H1 (cell line): Measurements from ENCODE around the gene GPR39. TPM values are rescaled to one million over a fixed set of nuclear protein-coding genes. Genes with fewer than 3 reads are reported as not detected.

Source experiments
- CTCF ChIA-PET: fragments of 300-600 bp; sonication (Branson Sonifier 250); formaldehyde crosslinking; loops from one replicate; lab custom pipeline; 2021; ENCODE audit not compliant: partially characterized antibody; lab: Charles Lee
- POLR2A ChIA-PET: fragments of 300-600 bp; sonication (Branson Sonifier 250); formaldehyde crosslinking; loops from one replicate; lab custom pipeline; 2021; ENCODE audit warnings: inconsistent platforms; ENCODE audit not compliant: partially characterized antibody; lab: Charles Lee
- DNase-seq, 2 experiments: peaks; one replicate each; pipeline versions ENCODE4 v3.0.0 to v3.0.0-alpha.2; 2010 to 2022; ENCODE audit warnings: low spot score in 2 of 2, low read depth in 1 of 2, mixed read lengths in 1 of 2
- FAIRE-seq: peaks from 2 replicates; lab custom pipeline; 2011; peaks lifted over from hg19 to GRCh38; lab: Jason Lieb, UNC
- H2AFZ ChIP-seq: 2 replicates; pipeline ENCODE4 v1.8.1; 2012; ENCODE audit warnings: low read length, inconsistent platforms
- H2AK5ac ChIP-seq: 2 replicates; pipeline ENCODE4 v1.6.1; 2013; ENCODE audit warnings: low read depth, low read length
- H2BK120ac ChIP-seq: replicated peaks from 2 replicates; pipeline ENCODE3; 2013; ENCODE audit warnings: low read depth, low read length, inconsistent platforms
- H2BK12ac ChIP-seq: 2 replicates; pipeline ENCODE4 v1.6.1; 2013; ENCODE audit warnings: low read depth, low read length
- H2BK15ac ChIP-seq: 2 replicates; pipeline ENCODE4 v1.6.1; 2013; ENCODE audit warnings: low read length
- H2BK20ac ChIP-seq: 2 replicates; pipeline ENCODE4 v1.6.1; 2013; ENCODE audit warnings: low read length
- H2BK5ac ChIP-seq: 2 replicates; pipeline ENCODE4 v1.6.1; 2013; ENCODE audit warnings: low read depth, low read length
- H3K14ac ChIP-seq: 2 replicates; pipeline ENCODE4 v1.6.1; 2013; ENCODE audit warnings: inconsistent platforms; ENCODE audit not compliant: insufficient read length
- H3K18ac ChIP-seq: 2 replicates; pipeline ENCODE4 v1.6.1; 2013; ENCODE audit warnings: low read length; ENCODE audit errors: extremely low read depth
- H3K23ac ChIP-seq: 2 replicates; pipeline ENCODE4 v1.6.1; 2013; ENCODE audit warnings: inconsistent platforms; ENCODE audit not compliant: insufficient read length
- H3K23me2 ChIP-seq: 2 replicates; pipeline ENCODE4 v1.6.1; 2013; ENCODE audit warnings: low read depth, low read length
- H3K27ac ChIP-seq: 2 replicates; pipeline ENCODE4 v1.6.1; 2011; ENCODE audit warnings: low read depth, low read length, inconsistent platforms
- H3K27me3 ChIP-seq, 4 experiments: replicated peaks in 1 of 4; 1 replicate in 1 of 4; 2 replicates in 3 of 4; pipeline versions ENCODE4 v1.6.1 to v1.8.1; 2011 to 2013; ENCODE audit warnings: low read length in 3 of 4, mild to moderate bottlenecking in 3 of 4, inconsistent platforms in 2 of 4, mixed read lengths in 2 of 4, moderate library complexity in 1 of 4; ENCODE audit not compliant: control insufficient read depth in 3 of 4, insufficient read depth in 3 of 4; ENCODE audit errors: extremely low read depth in 1 of 4
- H3K36me3 ChIP-seq, 4 experiments: 2 replicates each; pipeline versions ENCODE4 v1.6.1 to v1.8.1; 2011 to 2013; ENCODE audit warnings: mild to moderate bottlenecking in 4 of 4, low read length in 3 of 4, moderate library complexity in 2 of 4, control low read depth in 1 of 4, inconsistent platforms in 1 of 4; ENCODE audit not compliant: insufficient read depth in 4 of 4, control insufficient read depth in 2 of 4
- H3K4ac ChIP-seq: replicated peaks from 2 replicates; pipeline ENCODE3; 2013; ENCODE audit warnings: low read length, low read depth, mixed read lengths, inconsistent platforms; ENCODE audit not compliant: insufficient read length
- H3K4me1 ChIP-seq, 4 experiments: replicated peaks in 1 of 4; 1 replicate in 1 of 4; 2 replicates in 3 of 4; pipeline versions ENCODE4 v1.6.1 to v1.8.1; 2011 to 2013; ENCODE audit warnings: low read length in 3 of 4, inconsistent platforms in 2 of 4, mixed read lengths in 1 of 4; ENCODE audit not compliant: insufficient read depth in 4 of 4, control insufficient read depth in 3 of 4
- H3K4me2 ChIP-seq, 2 experiments: 2 replicates each; pipeline versions ENCODE4 v1.6.1 to v1.8.1; 2011 to 2013; ENCODE audit warnings: low read depth in 2 of 2, low read length in 2 of 2, control low read depth in 1 of 2, inconsistent platforms in 1 of 2, mild to moderate bottlenecking in 1 of 2; ENCODE audit not compliant: insufficient read depth in 1 of 2
- H3K4me3 ChIP-seq, 4 experiments: fragments of 200-600, 300-600 bp in 1 of 4; sonication (generic), shearing (Covaris generic), sonication (Bioruptor Twin) in 1 of 4; 2 replicates each; pipeline versions ENCODE4 v1.5.1 to v1.8.1; 2011 to 2016; ENCODE audit warnings: low read length in 4 of 4, low read depth in 3 of 4, control low read depth in 2 of 4, inconsistent platforms in 2 of 4, mild to moderate bottlenecking in 2 of 4, mixed read lengths in 1 of 4, moderate library complexity in 1 of 4; ENCODE audit not compliant: insufficient read depth in 2 of 4; ENCODE audit errors: extremely low read depth in 1 of 4
- H3K56ac ChIP-seq: replicated peaks from 2 replicates; pipeline ENCODE3; 2013; ENCODE audit warnings: low read depth, mild to moderate bottlenecking, mixed read lengths, low read length, inconsistent platforms; ENCODE audit not compliant: insufficient read length
- H3K79me1 ChIP-seq: 2 replicates; pipeline ENCODE4 v1.6.1; 2013; ENCODE audit warnings: low read depth, low read length, control low read depth
- H3K79me2 ChIP-seq, 2 experiments: 2 replicates each; pipeline versions ENCODE4 v1.6.1 to v1.8.1; 2012 to 2013; ENCODE audit warnings: low read length in 2 of 2, mild to moderate bottlenecking in 2 of 2, inconsistent platforms in 1 of 2; ENCODE audit not compliant: insufficient read depth in 2 of 2, control insufficient read depth in 1 of 2
- H3K9ac ChIP-seq, 4 experiments: replicated peaks in 1 of 4; 1 replicate in 1 of 4; 2 replicates in 3 of 4; pipeline versions ENCODE4 v1.6.1 to v1.8.1; 2011 to 2013; ENCODE audit warnings: low read depth in 3 of 4, low read length in 3 of 4, control low read depth in 2 of 4, mild to moderate bottlenecking in 2 of 4, moderate library complexity in 2 of 4, inconsistent platforms in 1 of 4; ENCODE audit errors: extremely low read depth in 1 of 4
- H3K9me3 ChIP-seq, 2 experiments: 2 replicates each; pipeline versions ENCODE4 v1.6.1 to v1.8.1; 2012 to 2013; ENCODE audit warnings: mild to moderate bottlenecking in 2 of 2, moderate library complexity in 2 of 2, control low read depth in 1 of 2, inconsistent platforms in 1 of 2, low read depth in 1 of 2, low read length in 1 of 2, mixed read lengths in 1 of 2; ENCODE audit not compliant: insufficient read depth in 2 of 2
- H4K20me1 ChIP-seq, 2 experiments: replicated peaks in 1 of 2; 2 replicates each; pipeline versions ENCODE3 to v1.8.1; 2011 to 2013; ENCODE audit warnings: inconsistent platforms in 2 of 2, low read length in 2 of 2, mild to moderate bottlenecking in 1 of 2; ENCODE audit not compliant: insufficient read depth in 2 of 2, control insufficient read depth in 1 of 2
- H4K5ac ChIP-seq: 2 replicates; pipeline ENCODE4 v1.6.1; 2013; ENCODE audit warnings: low read length, low read depth, mixed read lengths, inconsistent platforms; ENCODE audit not compliant: insufficient read length
- H4K8ac ChIP-seq: 2 replicates; pipeline ENCODE4 v1.8.0; 2013; ENCODE audit warnings: mild to moderate bottlenecking, moderate library complexity, low read length, inconsistent platforms; ENCODE audit not compliant: insufficient read depth; ENCODE audit errors: extremely low read depth
- H4K91ac ChIP-seq: replicated peaks from 2 replicates; pipeline ENCODE3; 2013; ENCODE audit warnings: low read length, mixed read lengths, inconsistent platforms; ENCODE audit not compliant: insufficient read length
- ASH2L ChIP-seq: fragments of 200-600, 300-600 bp; sonication (generic); IDR thresholded peaks from one replicate; pipeline ENCODE4 v1.7.1; 2017; ENCODE audit warnings: low read length
- CBX8 ChIP-seq: fragments of 300-800, 300-1000 bp; sonication (generic); IDR thresholded peaks from 2 replicates; pipeline ENCODE4 v1.7.1; 2016; ENCODE audit warnings: low read depth, low read length, borderline replicate concordance
- CHD1 ChIP-seq: IDR thresholded peaks from 2 replicates; pipeline ENCODE4 v1.6.1; 2012; ENCODE audit warnings: low read depth, low read length, improper control_type of control experiment
- CTCF ChIP-seq, 3 experiments: IDR thresholded peaks; 1 replicate in 2 of 3; 2 replicates in 1 of 3; pipeline versions ENCODE4 v1.5.1 to v1.6.1; 2011; ENCODE audit warnings: low read length in 3 of 3, mild to moderate bottlenecking in 3 of 3, inconsistent platforms in 2 of 3, low read depth in 1 of 3, moderate library complexity in 1 of 3; ENCODE audit not compliant: insufficient read depth in 1 of 3; ENCODE audit errors: control extremely low read depth in 1 of 3
- RFX5 ChIP-seq: IDR thresholded peaks from 2 replicates; pipeline ENCODE4 v1.6.1; 2011; ENCODE audit warnings: low read depth, low read length, improper control_type of control experiment, borderline replicate concordance
- SAP30 ChIP-seq: fragments of 300-600 bp; sonication (generic); IDR thresholded peaks from 2 replicates; pipeline ENCODE4 v1.7.1; 2012; ENCODE audit warnings: low read length, moderate library complexity, mild to moderate bottlenecking, inconsistent platforms; ENCODE audit not compliant: insufficient read depth, insufficient replicate concordance
- SIRT6 ChIP-seq: IDR thresholded peaks from one replicate; pipeline ENCODE4 v1.7.1; 2012; ENCODE audit warnings: low read length, inconsistent platforms
- TEAD4 ChIP-seq: IDR thresholded peaks from 2 replicates; pipeline ENCODE4 v1.6.1; 2012; ENCODE audit warnings: low read depth, low read length, inconsistent platforms, mixed read lengths
- YY1 ChIP-seq: IDR thresholded peaks from 2 replicates; pipeline ENCODE4 v1.6.1; 2011; ENCODE audit warnings: low read depth, mild to moderate bottlenecking, low read length
- ZNF274 ChIP-seq: IDR thresholded peaks from 2 replicates; pipeline ENCODE4 v1.7.0; 2012; ENCODE audit warnings: low read length, borderline replicate concordance; ENCODE audit errors: extremely low read depth
- WGBS, 2 experiments: shearing (Covaris generic) in 1 of 2; methylation state at CpG; one replicate each; pipeline versions ENCODE4 v1.1.6 to v1.1.7; 2013 to 2015; ENCODE audit warnings: low lambda C conversion rate in 2 of 2, mixed read lengths in 2 of 2, inconsistent platforms in 1 of 2, low coverage in 1 of 2, missing lambda C conversion rate in 1 of 2; ENCODE audit not compliant: insufficient replicate concordance in 2 of 2, insufficient coverage in 1 of 2, insufficient read length in 1 of 2; ENCODE audit errors: extremely low coverage in 1 of 2, missing lambda C conversion rate in 1 of 2; 5-methylcytosine and 5-hydroxymethylcytosine counted together
- polyA plus RNA-seq, 7 experiments: library from polyadenylated mRNA; depleted of rRNA in 3 of 7; stranded (reverse) in 5 of 7; unstranded in 2 of 7; fragments of >200 nt in 5 of 7; fragments of 200-250 nt in 2 of 7; gene quantifications; 1 replicate in 5 of 7; 2 replicates in 1 of 7; 4 replicates in 1 of 7; pipeline versions ENCODE4 v1.2.1 to v1.2.3, GENCODE V29; 2011 to 2013; ENCODE audit warnings: missing spikeins in 2 of 7, mixed read lengths in 2 of 7
- total RNA-seq: library from RNA; stranded (reverse); fragmentation: NEBNext Ultra II Directional; extraction: Animal tissue kit (Norgen Biotek cat#: 25700); gene quantifications from 2 replicates; pipeline ENCODE4 v1.2.1, GENCODE V29; 2021

Gene GPR39
- total and polyA plus RNA-seq, 2 of the 8 experiments (the other 6 are each of a cell fraction or from before 2014, with no cell fraction given): 0.63 to 2.7 TPM

DNA sequence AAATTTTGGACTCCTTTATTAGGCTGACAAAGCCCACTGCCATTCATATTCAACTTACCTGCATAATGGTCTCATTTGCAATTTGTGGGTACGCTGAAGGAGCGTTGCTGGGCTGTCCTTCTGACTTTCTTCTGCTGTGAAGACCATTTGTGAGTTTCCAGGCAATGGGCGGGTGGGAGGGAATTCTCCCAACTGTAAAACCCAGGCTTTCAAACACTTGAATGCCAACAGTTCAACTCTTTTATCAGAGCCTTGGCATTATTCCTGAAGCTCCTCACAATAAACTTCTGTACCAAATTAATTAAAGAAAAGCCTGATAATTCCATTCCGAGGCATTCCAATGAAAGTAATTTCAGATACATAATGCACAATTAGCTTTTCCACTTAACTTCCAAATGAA, 35.2 kb upstream of the GPR39 start:
- Histone ChIP-seq H3K4ac (no peak overlapping the region), H3K56ac (no peak overlapping the region), H3K4me2 (no peak overlapping the region), H3K4me3 (no peak overlapping the region), H3K14ac (no peak overlapping the region), H4K8ac (no peak overlapping the region), H4K20me1 (no peaks in the 10 kb centered on the region), H4K91ac (no peak overlapping the region), H3K18ac (no peak overlapping the region), H3K23me2 (no peaks in the 10 kb centered on the region), H2BK20ac (no peak overlapping the region), H2AK5ac (no peak overlapping the region), H3K4me1 (no peaks in the 10 kb centered on the region), H2BK5ac (no peak overlapping the region), H3K79me2 (no peaks in the 10 kb centered on the region), H3K36me3 (no peaks in the 10 kb centered on the region), H4K5ac (no peak overlapping the region), H2BK15ac (no peak overlapping the region), H3K9ac (no peak overlapping the region), H3K9me3 (peaks cover 3 to 5% of the 10 kb centered on the region in 2 experiments; a peak in 2 of 4 replicates), H3K27ac (no peak overlapping the region), H2BK120ac (no peak overlapping the region), H2AFZ (no peak overlapping the region), H3K23ac (no peak overlapping the region), H3K27me3 (no peaks in the 10 kb centered on the region), H3K79me1 (no peaks in the 10 kb centered on the region), H2BK12ac (no peak overlapping the region)
- FAIRE-seq (no peak), DNase-seq (no peak)
- no peak for TF ChIP-seq CTCF (IDR thresholded peaks at IDR 0.05; ENCODE audit: control extremely low read depth in 1 of 3, insufficient read depth in 1 of 3, low read depth in 1 of 3, low read length in 3 of 3)
- no peak for TF ChIP-seq ASH2L
- no peak for TF ChIP-seq RFX5
- no peak for TF ChIP-seq YY1
- TF ChIP-seq ZNF274: no peak
- no peak for TF ChIP-seq TEAD4
- TF ChIP-seq CBX8: no peak
- TF ChIP-seq SAP30: no peak
- TF ChIP-seq SIRT6: no peak
- no peak for TF ChIP-seq CHD1
- ChIA-PET CTCF (no interaction called here), POLR2A (no interaction called here)
- 71% methylated on average over 4 of the region's 4 CpGs; no CpG with 5 or more reads in 1 of the 2 experiments for WGBS, 2 experiments
